K562 (cell line): ENCODE measurements around the gene SNRNP40. TPM values are rescaled to one million over a fixed set of nuclear protein-coding genes. Genes with fewer than 3 reads are reported as not detected.

ENCODE experiments used
- ATAC-seq: fragments of 200-7000 bp; cut with Tn5 transposase; 3 replicates; pipeline ENCODE4 v1.9.1; 2020; ENCODE audit warnings: moderate library complexity
- BruUV-seq: library from RNA; stranded (reverse); fragments of 400-500 nt; replicated peaks from 2 replicates; lab custom pipeline; 2021; lab: Mats Ljungman, UMichigan
- CTCF ChIA-PET: fragments of 300-600 bp; formaldehyde crosslinking; extraction: SDS; loops from one replicate; lab custom pipeline; 2021; ENCODE audit warnings: low intra/inter-chr PET ratio; lab: Yijun Ruan, JAX
- POLR2A ChIA-PET: fragments of 300-600, 350-650 bp; sonication (Branson Sonifier 250); formaldehyde crosslinking; extraction: SDS; loops from one replicate; lab custom pipeline; 2021; ENCODE audit warnings: antibody characterized with exemption, inconsistent platforms; lab: Yijun Ruan, JAX
- DNase-seq, 4 experiments: peaks; one replicate each; pipeline versions ENCODE4 v3.0.0 to v3.0.0-alpha.2; 2011 to 2018; ENCODE audit warnings: low spot score in 3 of 4, mixed read lengths in 3 of 4; ENCODE audit errors: extremely low read depth in 1 of 4
- FAIRE-seq: peaks from 2 replicates; lab custom pipeline; 2011; peaks lifted over from hg19 to GRCh38; lab: Jason Lieb, UNC
- H2AFZ ChIP-seq: 2 replicates; pipeline ENCODE4 v1.6.0; 2011; ENCODE audit warnings: low read depth, low read length, control low read depth, inconsistent platforms
- H3K27ac ChIP-seq: fragments of 200-600 bp; 3 replicates; pipeline ENCODE4 v1.8.0; 2011; ENCODE audit warnings: low read depth, mild to moderate bottlenecking, control low read depth, inconsistent platforms, low read length, moderate library complexity, mixed read lengths; ENCODE audit errors: extremely low read depth
- H3K27me3 ChIP-seq, 2 experiments: fragments of 300-600 bp in 1 of 2; 2 replicates in 1 of 2; 3 replicates in 1 of 2; pipeline versions ENCODE4 v1.6.0 to v1.8.0; 2011; ENCODE audit warnings: inconsistent platforms in 2 of 2, low read length in 2 of 2, mild to moderate bottlenecking in 1 of 2, mixed read lengths in 1 of 2, moderate library complexity in 1 of 2; ENCODE audit not compliant: control insufficient read depth in 2 of 2, insufficient read depth in 2 of 2
- H3K36me3 ChIP-seq: fragments of 300-600 bp; 3 replicates; pipeline ENCODE4 v1.8.0; 2011; ENCODE audit warnings: mild to moderate bottlenecking, low read length, inconsistent platforms; ENCODE audit not compliant: control insufficient read depth, insufficient read depth
- H3K4me1 ChIP-seq, 2 experiments: fragments of 200-600 bp in 1 of 2; replicated peaks in 1 of 2; 2 replicates in 1 of 2; 3 replicates in 1 of 2; pipeline versions ENCODE4 v1.5.1 to v1.8.0; 2011; ENCODE audit warnings: inconsistent platforms in 2 of 2, low read length in 2 of 2, mild to moderate bottlenecking in 1 of 2, mixed read lengths in 1 of 2, moderate library complexity in 1 of 2; ENCODE audit not compliant: control insufficient read depth in 2 of 2, insufficient read depth in 2 of 2
- H3K4me2 ChIP-seq: 2 replicates; pipeline ENCODE4 v1.6.1; 2011; ENCODE audit warnings: low read length, control low read depth, inconsistent platforms, mixed read lengths; ENCODE audit not compliant: insufficient read depth
- H3K4me3 ChIP-seq: fragments of 200-600 bp; sonication (generic), shearing (Covaris generic); 2 replicates; pipeline ENCODE4 v1.5.1; 2016; ENCODE audit warnings: control low read depth, inconsistent platforms
- H3K79me2 ChIP-seq: fragments of 200-600 bp; 3 replicates; pipeline ENCODE4 v1.8.0; 2011; ENCODE audit warnings: low read length, inconsistent platforms; ENCODE audit not compliant: control insufficient read depth, insufficient read depth
- H3K9ac ChIP-seq, 2 experiments: 2 replicates each; pipeline versions ENCODE4 v1.6.0 to v1.6.1; 2011; ENCODE audit warnings: low read depth in 2 of 2, low read length in 2 of 2, control low read depth in 1 of 2, inconsistent platforms in 1 of 2, mild to moderate bottlenecking in 1 of 2, mixed read lengths in 1 of 2; ENCODE audit not compliant: insufficient read depth in 1 of 2
- H3K9me1 ChIP-seq: one replicate; pipeline ENCODE4 v1.6.0; 2011; ENCODE audit warnings: inconsistent platforms, mild to moderate bottlenecking, low read length, moderate library complexity; ENCODE audit not compliant: control insufficient read depth, insufficient read depth
- H3K9me3 ChIP-seq: replicated peaks from 2 replicates; pipeline ENCODE4 v1.5.1; 2011; ENCODE audit warnings: low read depth, low read length, inconsistent platforms; ENCODE audit not compliant: control insufficient read depth, insufficient read depth
- H4K20me1 ChIP-seq: replicated peaks from 2 replicates; pipeline ENCODE4 v1.6.1; 2011; ENCODE audit warnings: low read length, inconsistent platforms, mixed read lengths; ENCODE audit not compliant: control insufficient read depth, insufficient read depth
- CBX2 ChIP-seq: fragments of 200-600 bp; sonication (generic); IDR thresholded peaks from one replicate; pipeline ENCODE4 v1.6.1; 2012; ENCODE audit warnings: mild to moderate bottlenecking, low read length, inconsistent platforms; ENCODE audit not compliant: insufficient read depth, poor library complexity, severe bottlenecking
- EZH2 ChIP-seq: IDR thresholded peaks from 2 replicates; pipeline ENCODE4 v1.6.1; 2012; ENCODE audit warnings: low read depth, mild to moderate bottlenecking, inconsistent platforms, low read length, borderline replicate concordance
- MCM2 ChIP-seq: fragments of 450-650 bp; IDR thresholded peaks from 2 replicates; pipeline ENCODE4 v1.6.1; 2017; ENCODE audit warnings: low read depth, mild to moderate bottlenecking
- PCBP1 ChIP-seq: fragments of 200-400 bp; formaldehyde crosslinking; IDR thresholded peaks from 2 replicates; pipeline ENCODE4 v1.6.1; 2018; ENCODE audit warnings: mild to moderate bottlenecking, low read depth, low read length; ENCODE audit not compliant: poor library complexity, severe bottlenecking
- RCOR1 ChIP-seq, 2 experiments: IDR thresholded peaks; 2 replicates each; pipeline ENCODE4 v1.6.1; 2012; ENCODE audit warnings: low read depth in 2 of 2, low read length in 2 of 2, borderline replicate concordance in 1 of 2, improper control_type of control experiment in 1 of 2
- RFX1 ChIP-seq: fragments of 450-650 bp; IDR thresholded peaks from 2 replicates; pipeline ENCODE4 v1.6.1; 2016; ENCODE audit warnings: mild to moderate bottlenecking, moderate library complexity
- SAFB2 ChIP-seq: fragments of 200-400 bp; formaldehyde crosslinking; IDR thresholded peaks from 2 replicates; pipeline ENCODE4 v1.6.1; 2018; ENCODE audit warnings: borderline replicate concordance, low read length, low read depth, moderate library complexity; ENCODE audit not compliant: severe bottlenecking
- SAP30 ChIP-seq: fragments of 200-600 bp; sonication (generic); IDR thresholded peaks from 2 replicates; pipeline ENCODE4 v1.6.1; 2012; ENCODE audit warnings: borderline replicate concordance, low read depth, mild to moderate bottlenecking, moderate library complexity, low read length, control low read depth, inconsistent platforms; ENCODE audit not compliant: insufficient read depth, poor library complexity, severe bottlenecking
- SPI1 ChIP-seq: IDR thresholded peaks from 2 replicates; pipeline ENCODE4 v1.6.1; 2011; ENCODE audit warnings: low read depth, low read length, control low read depth, borderline replicate concordance
- SRF ChIP-seq, 2 experiments: fragments of 250-450, 450-650 bp in 1 of 2; sonication (Bioruptor Pico) in 1 of 2; sonication (generic) in 1 of 2; formaldehyde crosslinking; IDR thresholded peaks; 2 replicates each; pipeline versions ENCODE4 v1.5.0 to v1.5.1; 2020 to 2022; ENCODE audit warnings: mild to moderate bottlenecking in 1 of 2, missing genetic modification reagents in 1 of 2
- ZBTB17 ChIP-seq: fragments of 450-650 bp; formaldehyde crosslinking; IDR thresholded peaks from 2 replicates; pipeline ENCODE4 v1.4.0; 2020; ENCODE audit warnings: mild to moderate bottlenecking
- ZNF274 ChIP-seq: IDR thresholded peaks from 2 replicates; pipeline ENCODE4 v1.6.1; 2011; ENCODE audit warnings: low read depth, mild to moderate bottlenecking, low read length, moderate library complexity, borderline replicate concordance
- ZNF431 ChIP-seq: sonication (generic); formaldehyde crosslinking; IDR thresholded peaks from 2 replicates; pipeline ENCODE4 v1.8.0; 2022; ENCODE audit warnings: mild to moderate bottlenecking, missing genetic modification reagents
- WGBS: fragments of 100-300 bp; shearing (Covaris generic); methylation state at CpG from one replicate; pipeline ENCODE4 v1.1.6; 2016; ENCODE audit warnings: low coverage, mixed read lengths; ENCODE audit not compliant: insufficient coverage; ENCODE audit errors: missing lambda C conversion rate; 5-methylcytosine and 5-hydroxymethylcytosine counted together
- in situ Hi-C: fragments of 300-500 bp; cut with MboI; formaldehyde crosslinking; loops from 4 replicates; pipeline ENCODE4 v1.15.0; 2018; ENCODE audit warnings: inconsistent platforms, mixed read lengths
- intact Hi-C: fragments of 100-400 bp; cut with micrococcal nuclease; formaldehyde crosslinking; loops from 2 replicates; pipeline ENCODE4 v1.14.2; 2022
- polyA plus RNA-seq, 8 experiments: library from polyadenylated mRNA; depleted of rRNA in 4 of 8; stranded (reverse) in 5 of 8; unstranded in 3 of 8; fragments of >200 nt; fragmentation: Nextera tagmentation in 2 of 8; fragmentation: Illumina TruSeq in 1 of 8; extraction: Ambion mirVana in 2 of 8; extraction: Trizol in 1 of 8; gene quantifications; 2 replicates each; pipeline versions ENCODE4 v1.2.1 to v1.2.3, GENCODE V29; 2011 to 2014; ENCODE audit warnings: inconsistent platforms in 1 of 8, missing spikeins in 1 of 8
- total RNA-seq, 7 experiments: library from RNA; depleted of rRNA in 6 of 7; stranded (reverse); fragments of >200 nt in 6 of 7; fragmentation: Illumina TruSeq in 2 of 7; extraction: Trizol in 2 of 7; gene quantifications; 2 replicates each; pipeline versions ENCODE4 v1.2.1 to v1.2.3, GENCODE V29; 2011 to 2021; ENCODE audit warnings: low replicate concordance in 1 of 7
- TF ChIP-seq, protein P1 (sequence below): fragments of 250-450 bp; sonication (Bioruptor Pico); IDR thresholded peaks from 2 replicates; pipeline ENCODE4 v1.5.0; 2020; ENCODE audit warnings: mild to moderate bottlenecking
- TF ChIP-seq, protein P2 (sequence below): fragments of 450-650 bp; IDR thresholded peaks from 2 replicates; pipeline ENCODE4 v1.6.1; 2016
- TF ChIP-seq, protein P3 (sequence below): fragments of 450-650 bp; formaldehyde crosslinking; IDR thresholded peaks from 2 replicates; pipeline ENCODE4 v1.4.0; 2022; ENCODE audit warnings: mild to moderate bottlenecking, moderate library complexity
- TF ChIP-seq, protein P4 (sequence below): fragments of 450-650 bp; formaldehyde crosslinking; conservative IDR thresholded peaks from 2 replicates; pipeline ENCODE4 v1.4.0; 2022; ENCODE audit warnings: mild to moderate bottlenecking, missing genetic modification characterization

The SNRNP40 gene
- total and polyA plus RNA-seq, 9 of the 15 experiments (the other 6 are each of a cell fraction or from before 2014, with no cell fraction given): 48.7 to 278 (median 163) TPM

DNA sequence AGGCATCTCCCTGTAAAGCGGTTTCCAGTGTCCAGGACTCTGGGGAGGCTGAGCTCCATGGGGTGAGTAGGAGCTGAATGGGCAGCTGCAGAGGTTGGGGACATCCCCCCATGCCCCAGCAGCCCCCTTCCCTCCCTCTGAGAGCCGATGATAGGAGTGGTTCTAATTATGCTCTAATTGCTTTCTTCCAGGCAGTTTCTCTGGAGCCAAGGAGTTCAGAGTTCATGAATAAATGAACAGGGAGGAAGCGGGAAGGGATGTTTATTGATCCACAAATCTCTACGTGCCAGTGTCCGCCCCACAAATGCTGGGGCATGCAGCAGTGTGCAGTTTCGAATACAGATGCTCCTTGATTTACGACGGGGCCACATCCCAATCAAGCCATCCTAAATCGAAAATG lies 72.5 kb downstream of the SNRNP40 start (continued):
- no peak for TF ChIP-seq EZH2
- no peak for TF ChIP-seq RCOR1 (IDR thresholded peaks at IDR 0.05; ENCODE audit: borderline replicate concordance in 1 of 2, low read depth in 2 of 2, low read length in 2 of 2)
- no peak for TF ChIP-seq MCM2
- TF ChIP-seq ZNF274: no peak
- TF ChIP-seq, protein P1, sequence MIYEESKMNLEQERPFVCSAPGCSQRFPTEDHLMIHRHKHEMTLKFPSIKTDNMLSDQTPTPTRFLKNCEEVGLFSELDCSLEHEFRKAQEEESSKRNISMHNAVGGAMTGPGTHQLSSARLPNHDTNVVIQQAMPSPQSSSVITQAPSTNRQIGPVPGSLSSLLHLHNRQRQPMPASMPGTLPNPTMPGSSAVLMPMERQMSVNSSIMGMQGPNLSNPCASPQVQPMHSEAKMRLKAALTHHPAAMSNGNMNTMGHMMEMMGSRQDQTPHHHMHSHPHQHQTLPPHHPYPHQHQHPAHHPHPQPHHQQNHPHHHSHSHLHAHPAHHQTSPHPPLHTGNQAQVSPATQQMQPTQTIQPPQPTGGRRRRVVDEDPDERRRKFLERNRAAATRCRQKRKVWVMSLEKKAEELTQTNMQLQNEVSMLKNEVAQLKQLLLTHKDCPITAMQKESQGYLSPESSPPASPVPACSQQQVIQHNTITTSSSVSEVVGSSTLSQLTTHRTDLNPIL (CRISPR knock-in tag): no peak
- no peak for TF ChIP-seq CBX2
- no peak for TF ChIP-seq ZBTB17 (CRISPR knock-in tag)

DNA sequence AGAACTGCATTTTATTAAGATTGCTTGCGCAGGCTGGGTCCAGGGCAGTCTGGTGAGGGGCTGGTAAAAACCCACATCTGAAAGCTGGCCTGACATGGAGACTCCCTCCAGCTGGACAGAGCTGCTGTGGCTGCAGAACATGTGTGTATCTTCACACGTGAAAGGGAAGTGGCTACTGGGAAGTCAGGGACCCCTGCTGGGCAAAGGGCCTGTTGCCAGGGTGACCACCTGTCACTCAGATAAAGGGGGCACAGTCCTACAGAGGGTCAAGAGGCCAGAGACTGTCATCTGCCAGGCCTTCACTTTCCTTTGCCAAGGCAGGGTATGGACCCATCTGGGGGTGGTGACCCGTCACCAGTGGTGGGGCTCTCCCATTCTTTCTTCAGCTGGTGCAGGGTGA lies 74.4 kb downstream of the SNRNP40 start:
- BruUV-seq: no TSS peak
- CTCF ChIA-PET: no interaction called here

More for the DNA sequence above, 74.4 kb downstream of the SNRNP40 start:
- no peak overlapping the region for H3K27ac ChIP-seq
- in situ Hi-C loops (no loop called here), intact Hi-C loops (no loop called here)
- TF ChIP-seq, protein P2, sequence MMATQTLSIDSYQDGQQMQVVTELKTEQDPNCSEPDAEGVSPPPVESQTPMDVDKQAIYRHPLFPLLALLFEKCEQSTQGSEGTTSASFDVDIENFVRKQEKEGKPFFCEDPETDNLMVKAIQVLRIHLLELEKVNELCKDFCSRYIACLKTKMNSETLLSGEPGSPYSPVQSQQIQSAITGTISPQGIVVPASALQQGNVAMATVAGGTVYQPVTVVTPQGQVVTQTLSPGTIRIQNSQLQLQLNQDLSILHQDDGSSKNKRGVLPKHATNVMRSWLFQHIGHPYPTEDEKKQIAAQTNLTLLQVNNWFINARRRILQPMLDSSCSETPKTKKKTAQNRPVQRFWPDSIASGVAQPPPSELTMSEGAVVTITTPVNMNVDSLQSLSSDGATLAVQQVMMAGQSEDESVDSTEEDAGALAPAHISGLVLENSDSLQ: peak; percentile 80
- TF ChIP-seq, protein P3, sequence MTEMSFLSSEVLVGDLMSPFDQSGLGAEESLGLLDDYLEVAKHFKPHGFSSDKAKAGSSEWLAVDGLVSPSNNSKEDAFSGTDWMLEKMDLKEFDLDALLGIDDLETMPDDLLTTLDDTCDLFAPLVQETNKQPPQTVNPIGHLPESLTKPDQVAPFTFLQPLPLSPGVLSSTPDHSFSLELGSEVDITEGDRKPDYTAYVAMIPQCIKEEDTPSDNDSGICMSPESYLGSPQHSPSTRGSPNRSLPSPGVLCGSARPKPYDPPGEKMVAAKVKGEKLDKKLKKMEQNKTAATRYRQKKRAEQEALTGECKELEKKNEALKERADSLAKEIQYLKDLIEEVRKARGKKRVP (CRISPR knock-in tag): no peak
- TF ChIP-seq RFX1 (peak; percentile 70), SAP30 (no peak), SAFB2 (no peak), ZNF431 (CRISPR knock-in tag) (no peak), SRF (CRISPR knock-in tag; IDR thresholded peaks at IDR 0.05) (no peak), PCBP1 (no peak), SPI1 (0 out of 2 replicates have a peak, but pooled peaks have one; percentile 26)
- TF ChIP-seq, protein P4, sequence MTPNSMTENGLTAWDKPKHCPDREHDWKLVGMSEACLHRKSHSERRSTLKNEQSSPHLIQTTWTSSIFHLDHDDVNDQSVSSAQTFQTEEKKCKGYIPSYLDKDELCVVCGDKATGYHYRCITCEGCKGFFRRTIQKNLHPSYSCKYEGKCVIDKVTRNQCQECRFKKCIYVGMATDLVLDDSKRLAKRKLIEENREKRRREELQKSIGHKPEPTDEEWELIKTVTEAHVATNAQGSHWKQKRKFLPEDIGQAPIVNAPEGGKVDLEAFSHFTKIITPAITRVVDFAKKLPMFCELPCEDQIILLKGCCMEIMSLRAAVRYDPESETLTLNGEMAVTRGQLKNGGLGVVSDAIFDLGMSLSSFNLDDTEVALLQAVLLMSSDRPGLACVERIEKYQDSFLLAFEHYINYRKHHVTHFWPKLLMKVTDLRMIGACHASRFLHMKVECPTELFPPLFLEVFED (CRISPR knock-in tag): no peak
- H2AFZ ChIP-seq: no peak overlapping the region
- POLR2A ChIA-PET: interaction anchor here (0.6 kb wide), 1 partner anchor 25 kb away, joined by 3 read pairs; no protein-coding TSS in a partner anchor
- no peaks in the 10 kb centered on the region for H3K9me1 ChIP-seq
- ATAC-seq (no peak), FAIRE-seq (no peak), DNase-seq (no peak)
- peaks cover 47 to 75% of the 10 kb centered on the region in 2 experiments; a peak in 4 of 5 replicates for H3K27me3 ChIP-seq
- no peaks in the 10 kb centered on the region for H3K4me1 ChIP-seq
- H3K79me2 ChIP-seq: no peaks in the 10 kb centered on the region
- 2% methylated on average over 3 of the region's 3 CpGs for WGBS
- no peaks in the 10 kb centered on the region for H3K9me3 ChIP-seq
- no peaks in the 10 kb centered on the region; the same call in 1 of the 2 replicates for H4K20me1 ChIP-seq
- H3K4me2 ChIP-seq: no peak overlapping the region
- H3K4me3 ChIP-seq: no peak overlapping the region
- no peaks in the 10 kb centered on the region for H3K36me3 ChIP-seq
- H3K9ac ChIP-seq: no peak overlapping the region
